ENCODE results near the gene TMOD1. TPM values are rescaled to one million over a fixed set of nuclear protein-coding genes. Genes with fewer than 3 reads are reported as not detected.
A peak's percentile ranks its signal among the peaks of the same experiment; 100 is the strongest.

The TMOD1 gene
- total and polyA plus RNA-seq, 9 of the 15 experiments (the other 6 are each of a cell fraction or from before 2014, with no cell fraction given), result 7.1 to 41.2 (median 14.2) TPM

- TF ChIP-seq PHTF2 (CRISPR knock-in tag; IDR thresholded peaks at IDR 0.05) (no peak), BCOR (IDR thresholded peaks at IDR 0.05) (peak; percentile 30; the same call in 1 of the 2 replicates), MCM3 (IDR thresholded peaks at IDR 0.05) (no peak), RUNX1 (IDR thresholded peaks at IDR 0.05; ENCODE audit: low read depth) (no peak), RBM25 (IDR thresholded peaks at IDR 0.05; ENCODE audit: low read depth, low read length, severe bottlenecking) (peak; percentile 72), DACH1 (IDR thresholded peaks at IDR 0.05; ENCODE audit: partially characterized antibody) (no peak)
- TF ChIP-seq, protein P1, sequence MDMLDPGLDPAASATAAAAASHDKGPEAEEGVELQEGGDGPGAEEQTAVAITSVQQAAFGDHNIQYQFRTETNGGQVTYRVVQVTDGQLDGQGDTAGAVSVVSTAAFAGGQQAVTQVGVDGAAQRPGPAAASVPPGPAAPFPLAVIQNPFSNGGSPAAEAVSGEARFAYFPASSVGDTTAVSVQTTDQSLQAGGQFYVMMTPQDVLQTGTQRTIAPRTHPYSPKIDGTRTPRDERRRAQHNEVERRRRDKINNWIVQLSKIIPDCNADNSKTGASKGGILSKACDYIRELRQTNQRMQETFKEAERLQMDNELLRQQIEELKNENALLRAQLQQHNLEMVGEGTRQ (CRISPR knock-in tag; IDR thresholded peaks at IDR 0.05), result no peak
- Histone ChIP-seq H3K9me1 (ENCODE audit: control insufficient read depth, insufficient read depth, low read length) (peaks cover 3% of the 10 kb centered on the region), H3K4me2 (ENCODE audit: insufficient read depth, low read length) (no peak overlapping the region), H3K36me3 (ENCODE audit: control insufficient read depth, insufficient read depth, low read length) (peaks cover 64% of the 10 kb centered on the region), H3K27ac (ENCODE audit: extremely low read depth, low read depth, low read length) (no peak overlapping the region), H2AFZ (ENCODE audit: low read depth, low read length) (no peak overlapping the region), H3K4me3 (no peak overlapping the region), H4K20me1 (replicated peaks; ENCODE audit: control insufficient read depth, insufficient read depth, low read length) (peaks cover 6% of the 10 kb centered on the region; the same call in 1 of the 2 replicates), H3K79me2 (ENCODE audit: control insufficient read depth, insufficient read depth, low read length) (no peaks in the 10 kb centered on the region; the same call in 2 of the 3 replicates), H3K4me1 (replicated peaks in 1 of 2; ENCODE audit: control insufficient read depth in 2 of 2, insufficient read depth in 2 of 2, low read length in 2 of 2) (no peaks in the 10 kb centered on the region), H3K9ac (ENCODE audit: insufficient read depth in 1 of 2, low read depth in 2 of 2, low read length in 2 of 2) (no peak overlapping the region; a peak in 1 of 4 replicates), H3K9me3 (replicated peaks; ENCODE audit: control insufficient read depth, insufficient read depth, low read depth, low read length) (no peaks in the 10 kb centered on the region), H3K27me3 (ENCODE audit: control insufficient read depth in 2 of 2, insufficient read depth in 2 of 2, low read length in 2 of 2) (no peaks in the 10 kb centered on the region)
- no peak for ATAC-seq
- POLR2A ChIA-PET, result no interaction called here
- no TSS peak for BruUV-seq (replicated peaks)
- 64% methylated on average over 1 of the region's 1 CpG for WGBS (ENCODE audit: insufficient coverage, low coverage, missing lambda C conversion rate)
- in situ Hi-C loops (cut with MboI) (no loop called here), intact Hi-C loops (cut with micrococcal nuclease) (no loop called here)
- CTCF ChIA-PET (ENCODE audit: low intra/inter-chr PET ratio), result no interaction called here
- no peak for FAIRE-seq
- no peak for DNase-seq (ENCODE audit: extremely low read depth in 1 of 4, low spot score in 3 of 4)
Observed at GRCh38 chr9:97617939-97618416, 116.5 kb downstream of the TMOD1 start.

Data from K562 (cell line).